ENCODE data around the gene GRB7.
A peak's percentile ranks its signal among the peaks of the same experiment; 100 is the strongest.

The GRB7 gene

GRCh38 chr17:39765766-39766165 is 28.0 kb downstream of the GRB7 start:
- DNase-seq (ENCODE audit: low spot score): no peak
- in situ Hi-C loops (cut with MboI; ENCODE audit: low sequenced_read_pairs, unreplicated experiment): no loop called here
- TF ChIP-seq CTCF (IDR thresholded peaks at IDR 0.05; ENCODE audit: borderline replicate concordance, control extremely low read depth, extremely low read depth, insufficient read depth, missing control alignments): no peak

GRCh38 chr17:39767147-39767546 is 29.4 kb downstream of the GRB7 start:
- in situ Hi-C loops (cut with MboI; ENCODE audit: low sequenced_read_pairs, unreplicated experiment): no loop called here
- TF ChIP-seq CTCF (IDR thresholded peaks at IDR 0.05; ENCODE audit: borderline replicate concordance, control extremely low read depth, extremely low read depth, insufficient read depth, missing control alignments): no peak
- DNase-seq (ENCODE audit: low spot score): peak; percentile 62

- in situ Hi-C loops (cut with MboI; ENCODE audit: low sequenced_read_pairs, unreplicated experiment): no loop called here
- no peak for DNase-seq (ENCODE audit: low spot score)
- no peak for TF ChIP-seq CTCF (IDR thresholded peaks at IDR 0.05; ENCODE audit: borderline replicate concordance, control extremely low read depth, extremely low read depth, insufficient read depth, missing control alignments)
These were observed 32.3 kb downstream of the GRB7 start for GRCh38 chr17:39769974-39770587.

- DNase-seq (ENCODE audit: low spot score): no peak
- in situ Hi-C loops (cut with MboI; ENCODE audit: low sequenced_read_pairs, unreplicated experiment): no loop called here
- TF ChIP-seq CTCF (IDR thresholded peaks at IDR 0.05; ENCODE audit: borderline replicate concordance, control extremely low read depth, extremely low read depth, insufficient read depth, missing control alignments): no peak
These were observed 34.7 kb downstream of the GRB7 start for GRCh38 chr17:39772415-39772814.

GRCh38 chr17:39772987-39773934 is 35.5 kb downstream of the GRB7 start:
- in situ Hi-C loops (cut with MboI; ENCODE audit: low sequenced_read_pairs, unreplicated experiment): no loop called here
- no peak for TF ChIP-seq CTCF (IDR thresholded peaks at IDR 0.05; ENCODE audit: borderline replicate concordance, control extremely low read depth, extremely low read depth, insufficient read depth, missing control alignments)

GRCh38 chr17:39774047-39774446 is 36.3 kb downstream of the GRB7 start:
- no peak for DNase-seq (ENCODE audit: low spot score)
- in situ Hi-C loops (cut with MboI; ENCODE audit: low sequenced_read_pairs, unreplicated experiment): no loop called here
- no peak for TF ChIP-seq CTCF (IDR thresholded peaks at IDR 0.05; ENCODE audit: borderline replicate concordance, control extremely low read depth, extremely low read depth, insufficient read depth, missing control alignments)

More at GRCh38 chr17:39772987-39773934, 35.5 kb downstream of the GRB7 start:
- no peak for DNase-seq (ENCODE audit: low spot score)

All from GM13976 (cell line).